HG02870 (cell line): ENCODE measurements around the gene EIF2S1.
"Not testable (repeated sequence)": the region's sequence is repeated elsewhere in the genome, so short reads cannot be mapped to it uniquely, and the experiment has no call there.

Source experiments
- ATAC-seq: cut with Tn5 transposase; IDR thresholded peaks from one replicate; pipeline ENCODE4 v1.9.1; 2021; ENCODE audit warnings: mild to moderate bottlenecking, moderate library complexity; ENCODE audit not compliant: unreplicated experiment

The EIF2S1 gene

GRCh38 chr14:67410313-67410712 lies 50.2 kb downstream of the EIF2S1 start:
- no peak for ATAC-seq

- no peak for ATAC-seq
These were observed 51.2 kb downstream of the EIF2S1 start for GRCh38 chr14:67411370-67411769.

GRCh38 chr14:67411820-67412421 lies 51.8 kb downstream of the EIF2S1 start, which contains the start of gene PLEK2:
Gene PLEK2, minus strand, starts transcription at chr14:67412165. Its CDS starts 106 bp downstream, at chr14:67412059.
- no peak for ATAC-seq

GRCh38 chr14:67413806-67414769 lies 54.0 kb downstream of the EIF2S1 start:
- no peak for ATAC-seq

GRCh38 chr14:67415610-67416009 lies 55.5 kb downstream of the EIF2S1 start:
- not testable (repeated sequence) for ATAC-seq

GRCh38 chr14:67416085-67416484 lies 56.0 kb downstream of the EIF2S1 start:
- no peak for ATAC-seq

- ATAC-seq = no peak
These were observed 56.7 kb downstream of the EIF2S1 start for GRCh38 chr14:67416810-67417209.

GRCh38 chr14:67417633-67418032 lies 57.5 kb downstream of the EIF2S1 start:
- ATAC-seq = no peak

- ATAC-seq = no peak
These were observed 58.5 kb downstream of the EIF2S1 start for GRCh38 chr14:67418401-67419191.

GRCh38 chr14:67420102-67420739 lies 60.1 kb downstream of the EIF2S1 start:
- ATAC-seq = no peak

- no peak for ATAC-seq
These were observed 61.5 kb downstream of the EIF2S1 start for GRCh38 chr14:67421356-67422224.

- ATAC-seq = no peak
These were observed 63.3 kb downstream of the EIF2S1 start for GRCh38 chr14:67423424-67423823.

- ATAC-seq = no peak
These were observed 64.4 kb downstream of the EIF2S1 start for GRCh38 chr14:67424539-67424938.

GRCh38 chr14:67425608-67426007 lies 65.5 kb downstream of the EIF2S1 start:
- no peak for ATAC-seq

- ATAC-seq = no peak
These were observed 66.0 kb downstream of the EIF2S1 start for GRCh38 chr14:67426161-67426560.

- ATAC-seq = no peak
These were observed 67.0 kb downstream of the EIF2S1 start for GRCh38 chr14:67426983-67427606.

- no peak for ATAC-seq
These were observed 68.4 kb downstream of the EIF2S1 start for GRCh38 chr14:67428501-67429031.

- ATAC-seq = no peak
These were observed 69.5 kb downstream of the EIF2S1 start for GRCh38 chr14:67429510-67430205.
